ENCODE data around the gene LDLRAD3.

DNA sequence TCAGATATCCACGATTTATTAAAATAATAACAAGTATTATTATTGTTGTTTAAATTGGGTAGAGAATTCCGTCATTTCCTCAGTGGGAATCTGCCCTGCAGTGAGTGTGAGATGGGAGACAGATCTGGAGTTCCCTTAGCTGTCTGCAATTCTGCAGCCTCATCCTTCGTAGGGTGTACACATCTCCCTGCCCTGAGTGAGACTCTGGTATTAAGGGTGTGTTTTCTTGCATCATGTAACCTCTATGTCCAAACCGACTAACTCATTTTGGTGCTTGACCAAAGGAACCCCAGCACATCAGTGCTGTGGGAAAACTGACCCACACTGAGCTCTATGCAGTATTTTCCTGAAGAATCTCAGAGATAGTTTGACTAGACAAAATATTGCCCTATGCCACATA, 157.6 kb downstream of the LDLRAD3 start:
- TF ChIP-seq, protein P1, sequence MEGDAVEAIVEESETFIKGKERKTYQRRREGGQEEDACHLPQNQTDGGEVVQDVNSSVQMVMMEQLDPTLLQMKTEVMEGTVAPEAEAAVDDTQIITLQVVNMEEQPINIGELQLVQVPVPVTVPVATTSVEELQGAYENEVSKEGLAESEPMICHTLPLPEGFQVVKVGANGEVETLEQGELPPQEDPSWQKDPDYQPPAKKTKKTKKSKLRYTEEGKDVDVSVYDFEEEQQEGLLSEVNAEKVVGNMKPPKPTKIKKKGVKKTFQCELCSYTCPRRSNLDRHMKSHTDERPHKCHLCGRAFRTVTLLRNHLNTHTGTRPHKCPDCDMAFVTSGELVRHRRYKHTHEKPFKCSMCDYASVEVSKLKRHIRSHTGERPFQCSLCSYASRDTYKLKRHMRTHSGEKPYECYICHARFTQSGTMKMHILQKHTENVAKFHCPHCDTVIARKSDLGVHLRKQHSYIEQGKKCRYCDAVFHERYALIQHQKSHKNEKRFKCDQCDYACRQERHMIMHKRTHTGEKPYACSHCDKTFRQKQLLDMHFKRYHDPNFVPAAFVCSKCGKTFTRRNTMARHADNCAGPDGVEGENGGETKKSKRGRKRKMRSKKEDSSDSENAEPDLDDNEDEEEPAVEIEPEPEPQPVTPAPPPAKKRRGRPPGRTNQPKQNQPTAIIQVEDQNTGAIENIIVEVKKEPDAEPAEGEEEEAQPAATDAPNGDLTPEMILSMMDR (IDR thresholded peaks at IDR 0.05): no peak
- no peak for TF ChIP-seq POLR2A (IDR thresholded peaks at IDR 0.05)
